GM21576 (cell line): Measurements from ENCODE around the gene CCKAR.
"Not testable (repeated sequence)": the region's sequence is repeated elsewhere in the genome, so short reads cannot be mapped to it uniquely, and the experiment has no call there.

ENCODE experiments used
- ATAC-seq: cut with Tn5 transposase; IDR thresholded peaks from one replicate; pipeline ENCODE4 v1.9.1; 2021; ENCODE audit warnings: mild to moderate bottlenecking, moderate library complexity; ENCODE audit not compliant: unreplicated experiment

CCKAR gene, protein sequence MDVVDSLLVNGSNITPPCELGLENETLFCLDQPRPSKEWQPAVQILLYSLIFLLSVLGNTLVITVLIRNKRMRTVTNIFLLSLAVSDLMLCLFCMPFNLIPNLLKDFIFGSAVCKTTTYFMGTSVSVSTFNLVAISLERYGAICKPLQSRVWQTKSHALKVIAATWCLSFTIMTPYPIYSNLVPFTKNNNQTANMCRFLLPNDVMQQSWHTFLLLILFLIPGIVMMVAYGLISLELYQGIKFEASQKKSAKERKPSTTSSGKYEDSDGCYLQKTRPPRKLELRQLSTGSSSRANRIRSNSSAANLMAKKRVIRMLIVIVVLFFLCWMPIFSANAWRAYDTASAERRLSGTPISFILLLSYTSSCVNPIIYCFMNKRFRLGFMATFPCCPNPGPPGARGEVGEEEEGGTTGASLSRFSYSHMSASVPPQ

DNA sequence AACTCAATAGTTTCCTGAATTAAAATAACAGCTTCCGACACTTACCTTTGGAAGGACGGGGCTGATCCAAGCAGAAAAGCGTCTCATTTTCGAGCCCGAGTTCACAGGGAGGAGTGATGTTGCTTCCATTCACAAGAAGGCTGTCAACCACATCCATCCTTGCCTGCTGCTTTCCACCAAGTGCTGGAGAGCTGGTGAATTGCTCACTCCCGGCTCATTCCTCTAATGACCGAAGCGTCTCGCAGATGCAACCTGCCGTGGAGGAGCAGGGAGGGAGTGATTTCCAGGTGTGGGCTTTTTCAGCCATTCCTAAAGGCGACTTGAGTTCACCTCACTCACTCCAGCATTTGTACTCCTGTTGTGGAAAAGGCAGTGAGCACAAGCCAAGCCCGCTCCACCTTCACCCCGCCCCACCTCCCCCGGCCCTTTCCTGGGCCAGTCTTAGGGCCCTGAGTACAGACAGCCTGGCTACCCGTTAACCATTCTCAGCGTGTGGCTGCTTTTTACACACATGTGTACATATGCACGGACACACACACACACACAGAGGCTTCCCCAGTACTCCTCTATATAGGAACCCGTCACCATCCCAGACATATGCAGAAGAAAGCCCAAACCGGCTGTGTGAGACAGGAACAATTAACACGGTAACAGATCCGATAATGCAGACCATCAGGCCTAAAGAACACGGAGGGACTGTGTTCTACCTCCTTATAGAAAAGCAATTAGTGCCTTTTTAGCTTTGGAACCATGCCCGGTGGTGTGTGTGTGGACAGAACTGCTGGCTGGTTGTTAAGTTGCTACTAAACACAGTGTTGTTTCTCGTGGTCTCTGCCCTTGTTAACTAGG, at the start of gene CCKAR:
Gene CCKAR (minus strand): TSS at position 374 of the 849 bp plus-strand sequence. CDS start 217 bp downstream, at position 157.
- no peak for ATAC-seq

DNA sequence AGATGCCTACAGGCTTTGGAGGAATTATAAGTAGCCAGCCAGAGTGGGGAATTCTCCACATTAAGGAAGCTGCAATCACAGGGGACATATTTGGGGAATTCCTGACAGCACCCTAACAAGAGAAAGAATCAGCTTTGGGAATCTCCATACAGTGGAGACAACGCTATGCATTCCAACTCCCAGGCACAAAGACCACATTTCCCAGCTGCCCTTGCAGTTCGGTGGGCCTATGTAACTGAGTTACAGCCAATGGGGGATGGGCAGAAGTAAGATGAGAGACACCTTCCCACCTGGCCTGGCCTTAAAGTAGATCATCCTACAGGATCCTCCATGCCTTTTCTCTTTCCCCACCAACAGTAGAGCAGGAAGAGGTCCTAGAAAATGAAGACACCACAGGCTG, 43.4 kb upstream of the CCKAR start:
- no peak for ATAC-seq

DNA sequence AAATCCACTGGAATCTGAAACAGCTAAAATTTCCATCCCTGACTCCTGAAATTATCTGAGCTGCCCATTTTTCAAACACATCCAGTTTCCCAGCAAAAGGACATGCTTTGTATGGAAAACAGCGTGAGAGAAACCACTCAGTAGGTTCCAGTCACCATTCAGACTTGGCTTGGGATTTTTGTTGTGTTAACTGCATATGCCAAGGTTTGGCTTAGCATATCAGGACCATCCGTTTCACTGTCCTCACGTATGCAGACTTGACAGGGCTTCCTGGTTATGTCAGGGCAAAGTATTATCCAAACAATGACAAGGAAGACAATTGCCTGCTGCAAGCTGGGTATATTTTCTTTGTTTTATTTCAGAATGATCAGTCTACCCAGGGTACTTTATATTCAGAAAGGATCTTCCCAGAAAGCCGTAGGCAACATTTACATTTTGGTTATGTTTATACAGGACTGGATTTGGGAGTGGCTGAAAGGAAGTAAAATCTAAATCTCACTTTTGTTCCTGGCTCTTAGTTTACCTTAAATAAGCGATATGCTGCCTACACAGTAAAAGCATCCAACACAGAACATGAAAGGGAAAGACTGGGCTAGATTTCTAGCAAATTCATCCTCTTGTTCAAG, 41.3 kb upstream of the CCKAR start:
- ATAC-seq = no peak

DNA sequence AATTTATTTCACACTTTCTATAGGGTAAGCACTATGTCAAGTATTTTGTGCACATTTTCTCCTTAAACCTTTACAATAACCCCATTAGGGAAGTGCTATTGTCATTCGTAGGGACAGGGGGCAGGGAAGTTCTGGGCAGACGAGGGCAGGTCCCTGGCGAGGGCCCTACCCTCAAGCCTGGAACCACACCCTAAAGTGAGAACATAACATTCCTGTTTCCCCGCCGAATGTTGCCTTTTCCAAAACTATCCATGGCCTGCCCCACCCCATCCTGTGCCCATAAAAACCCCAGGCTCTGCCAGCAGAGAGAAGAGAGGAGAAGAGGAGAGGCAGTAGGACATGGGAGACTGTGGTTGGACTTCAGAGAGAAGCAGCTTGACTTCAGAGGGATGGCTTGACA, 39.8 kb upstream of the CCKAR start:
- ATAC-seq = no peak

DNA sequence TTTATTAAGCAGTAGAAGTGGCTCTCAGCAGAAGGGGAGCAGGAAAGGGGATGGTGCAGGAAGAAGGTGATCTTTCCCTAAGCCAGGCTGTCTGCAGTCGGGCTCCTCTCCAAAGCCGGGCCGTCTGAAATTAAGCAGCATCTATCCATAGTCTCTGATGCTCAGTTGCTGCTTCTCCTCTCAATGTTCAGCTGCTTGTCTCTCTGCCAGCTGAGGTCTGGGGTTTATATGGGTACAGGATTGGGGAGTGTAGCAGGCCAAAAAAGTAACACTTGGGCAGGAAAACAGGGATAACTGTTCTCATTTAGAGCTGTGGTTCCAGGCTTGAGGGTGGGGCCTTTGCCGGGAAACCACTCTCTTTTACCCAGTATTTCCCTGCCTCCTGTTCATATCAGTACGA, 39.2 kb upstream of the CCKAR start:
- ATAC-seq = no peak

DNA sequence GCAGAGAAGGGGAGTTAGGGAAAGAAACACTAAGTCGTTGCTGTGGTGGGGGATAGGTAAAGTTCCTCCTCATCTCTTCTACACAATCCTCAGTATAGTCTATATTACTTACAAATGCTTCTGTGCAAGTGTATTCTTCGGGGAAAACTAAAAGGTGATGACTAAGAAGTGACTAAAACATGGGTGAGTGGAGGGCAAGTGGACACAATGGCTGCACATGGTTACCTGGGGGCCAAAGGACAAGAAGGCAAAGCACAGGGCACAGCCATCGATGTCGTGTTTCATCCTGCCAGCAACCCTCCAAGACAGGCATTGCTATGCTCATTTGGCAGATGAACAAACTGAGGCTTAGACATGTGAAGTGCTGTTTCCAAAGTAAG, 35.5 kb upstream of the CCKAR start:
- ATAC-seq = no peak

DNA sequence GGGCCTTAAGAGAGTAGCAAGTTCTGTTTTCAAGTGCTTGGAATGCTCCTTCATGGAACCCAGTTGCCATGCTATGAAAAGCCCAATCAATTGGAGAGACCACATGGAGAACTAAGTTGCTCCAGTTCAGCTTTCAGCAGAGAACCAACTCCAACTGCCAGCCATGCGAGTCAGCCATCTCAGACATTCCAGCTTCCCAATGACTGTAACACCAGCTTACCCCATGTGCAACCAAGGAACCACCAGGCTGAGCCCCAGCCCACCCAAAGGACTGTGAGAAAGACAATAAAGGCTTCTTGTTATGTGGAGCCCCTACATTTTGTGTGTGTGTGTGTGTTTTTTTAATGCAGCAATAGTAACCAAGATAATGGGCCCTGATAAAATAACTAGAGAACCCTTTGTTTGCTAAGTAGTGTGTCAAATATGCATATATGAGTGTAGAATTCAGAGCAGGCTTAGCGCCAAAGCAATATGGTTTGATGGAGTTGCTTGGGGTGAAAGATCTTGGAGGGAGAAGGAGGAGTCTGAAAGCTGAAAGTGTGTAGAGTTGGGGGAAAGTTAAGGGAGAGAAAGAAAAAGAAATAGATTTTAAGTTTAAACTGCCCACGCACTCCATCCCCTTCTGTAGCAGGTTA, 35.0 kb upstream of the CCKAR start:
- no peak for ATAC-seq

DNA sequence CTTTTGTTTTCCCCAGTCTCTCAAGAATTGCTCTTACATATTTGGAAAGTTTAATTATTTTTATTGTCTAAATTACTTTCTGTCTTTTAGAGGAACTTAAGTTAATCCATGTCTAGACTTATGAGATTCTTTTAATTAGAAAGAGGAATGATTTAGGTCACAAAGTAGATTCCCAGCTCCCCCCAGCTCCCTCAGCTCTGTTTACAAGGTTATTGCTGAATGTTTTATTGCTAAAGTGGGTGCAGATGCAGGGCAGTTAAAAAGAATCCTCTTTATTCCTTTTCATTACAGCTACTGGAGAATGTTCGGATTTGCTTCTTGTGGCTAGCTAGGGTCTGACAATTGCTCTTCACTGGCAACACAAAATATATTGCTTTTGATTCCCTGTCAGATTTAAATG, 33.7 kb upstream of the CCKAR start:
- ATAC-seq = no peak

DNA sequence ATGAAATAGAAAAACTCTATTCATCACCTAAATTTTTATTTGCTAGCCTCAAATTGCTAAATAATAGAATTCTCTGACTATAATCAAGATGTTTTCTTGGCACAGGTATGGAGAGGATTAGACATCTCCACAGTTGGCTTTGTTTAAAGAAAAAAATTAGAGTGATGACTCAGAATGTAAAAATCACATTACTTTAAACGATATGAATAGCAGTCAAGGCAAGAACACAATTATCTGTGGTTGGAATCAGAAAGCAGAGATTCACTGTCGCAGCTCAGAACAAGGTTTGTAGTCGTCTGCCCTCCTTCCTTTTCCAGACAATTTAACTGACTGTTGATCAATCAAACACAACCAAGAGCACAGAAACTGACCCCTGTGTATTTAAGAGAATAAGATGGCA, 32.2 kb upstream of the CCKAR start:
- no peak for ATAC-seq

DNA sequence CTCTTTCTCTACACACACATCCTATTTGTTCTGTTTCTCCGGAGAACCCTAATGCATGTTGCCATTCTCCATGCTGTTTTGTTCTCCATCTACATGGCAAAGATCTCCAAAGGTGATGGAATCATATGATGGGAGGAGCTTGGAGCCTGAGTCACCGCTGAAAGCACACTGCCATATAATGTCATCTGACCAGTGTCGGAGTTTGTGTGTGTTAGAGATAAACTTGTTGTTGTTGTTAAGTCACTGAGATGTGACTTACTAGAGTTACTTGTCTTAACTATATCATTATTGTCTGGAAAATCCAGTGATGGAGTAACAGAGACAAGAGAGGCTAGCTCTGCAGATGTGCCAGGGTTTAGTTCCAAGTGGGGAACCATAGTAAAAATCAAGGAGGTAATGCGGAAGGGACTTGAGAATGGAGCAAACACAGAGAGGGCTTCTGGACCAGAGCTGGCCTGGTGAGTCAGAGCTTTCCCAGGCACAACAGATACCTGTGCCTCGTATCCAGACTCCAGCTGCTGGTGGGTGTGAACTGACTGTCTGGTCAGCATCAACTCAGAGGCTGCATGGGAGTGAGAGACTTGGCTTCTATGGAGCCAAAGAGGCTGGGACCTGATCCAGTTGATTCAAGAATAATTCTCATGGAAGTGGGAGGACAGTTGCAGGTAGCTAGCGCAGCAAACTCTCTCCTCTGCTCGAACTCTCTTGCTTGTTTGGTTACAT, 30.6 kb upstream of the CCKAR start:
- ATAC-seq = no peak

DNA sequence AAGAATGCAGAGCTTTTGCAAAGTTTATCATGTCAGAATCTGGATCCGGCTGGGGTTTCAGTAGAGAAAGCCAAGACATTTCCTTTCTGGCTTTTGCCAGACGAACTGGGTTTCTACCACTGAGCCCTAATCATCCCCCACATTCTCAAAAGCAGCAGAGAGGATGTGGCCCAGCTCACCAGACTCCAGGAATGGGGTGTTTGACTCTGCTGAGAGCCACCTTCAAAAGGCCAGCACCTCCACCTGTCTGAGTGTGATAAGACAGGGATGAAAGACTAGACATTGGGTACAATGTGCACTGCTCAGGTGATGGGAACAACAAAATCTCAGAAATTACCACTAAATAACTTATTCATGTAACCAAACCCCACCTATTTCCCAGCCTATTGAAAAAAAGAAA, 25.7 kb upstream of the CCKAR start:
- no peak for ATAC-seq

DNA sequence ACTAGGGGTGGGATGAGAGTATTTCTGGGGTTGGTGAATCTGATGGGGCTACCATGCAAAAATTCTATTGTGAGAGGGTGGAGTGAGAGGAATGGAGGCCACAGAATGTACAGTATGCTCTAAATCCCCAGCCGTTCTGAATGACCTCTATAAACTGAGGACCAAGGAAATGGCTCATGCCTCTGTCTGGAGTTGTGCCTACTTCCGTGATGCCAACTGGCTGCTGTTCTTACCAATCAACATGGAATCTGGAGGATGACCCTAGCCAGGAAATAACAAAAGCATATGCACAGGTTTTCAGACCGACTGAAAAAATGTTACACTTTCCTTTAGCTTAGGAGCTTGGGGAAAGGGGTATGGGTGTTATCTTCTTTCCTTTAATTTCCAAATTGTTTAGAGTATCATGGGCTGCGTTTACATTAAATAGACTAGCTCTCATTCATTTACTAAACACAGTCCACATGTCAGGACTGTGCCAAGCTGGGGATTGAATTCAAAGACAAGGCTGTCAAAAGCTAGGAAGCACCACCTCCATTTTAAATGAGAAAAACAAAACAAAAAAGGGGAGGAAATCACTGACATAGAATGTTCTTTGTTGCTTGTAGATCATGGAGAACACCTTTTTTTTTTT, 20.2 kb upstream of the CCKAR start:
- ATAC-seq = no peak

DNA sequence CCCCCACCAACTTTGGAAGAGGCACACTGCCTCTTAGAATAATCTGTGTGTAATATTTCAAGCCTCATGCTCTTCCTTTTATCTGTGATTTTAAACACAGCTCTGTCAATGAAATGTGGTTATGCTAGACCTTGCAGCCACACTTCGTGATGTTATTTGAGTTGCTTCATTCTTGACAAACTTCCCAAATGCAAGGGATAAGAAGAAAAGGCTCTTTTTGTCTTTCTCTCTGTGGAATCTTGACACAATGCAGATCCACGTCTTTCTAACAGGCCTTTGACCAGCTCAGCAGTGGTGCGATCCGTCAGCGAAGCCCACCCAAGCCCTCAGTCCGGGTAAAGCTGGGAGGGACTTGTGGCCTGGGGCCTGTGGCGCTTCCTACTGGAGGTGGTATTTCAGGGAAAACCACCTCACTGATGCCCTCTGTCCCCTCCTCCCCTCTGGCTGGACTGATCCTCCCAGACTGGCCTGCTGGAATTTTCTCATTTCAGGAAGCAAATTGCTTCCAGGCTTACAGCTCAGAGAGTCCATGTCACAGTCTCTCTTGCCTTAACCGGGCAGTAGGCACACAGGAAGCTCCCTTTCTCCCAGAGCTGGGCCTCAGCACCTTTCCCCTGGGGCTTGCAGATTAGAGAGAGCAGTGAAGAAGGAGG, 19.5 kb upstream of the CCKAR start:
- no peak for ATAC-seq

DNA sequence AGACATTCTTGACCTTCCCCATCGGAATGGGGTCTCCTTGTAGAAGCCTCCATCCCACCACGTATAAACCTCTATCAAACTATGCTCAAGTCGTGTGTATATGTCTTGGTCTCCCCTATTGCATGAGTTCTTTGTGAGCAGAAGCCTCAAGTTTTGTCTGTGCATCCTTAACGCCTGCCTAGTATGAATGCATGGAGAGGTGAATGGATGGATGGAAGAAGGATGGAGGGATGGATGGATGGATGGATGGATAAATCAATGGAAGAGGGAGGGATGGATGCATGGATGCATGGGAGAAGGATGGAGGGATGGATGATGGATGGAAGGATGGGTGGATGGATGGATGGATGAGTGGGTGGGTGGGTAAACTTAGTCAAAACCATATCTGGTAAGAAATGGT, 17.0 kb upstream of the CCKAR start:
- no peak for ATAC-seq

DNA sequence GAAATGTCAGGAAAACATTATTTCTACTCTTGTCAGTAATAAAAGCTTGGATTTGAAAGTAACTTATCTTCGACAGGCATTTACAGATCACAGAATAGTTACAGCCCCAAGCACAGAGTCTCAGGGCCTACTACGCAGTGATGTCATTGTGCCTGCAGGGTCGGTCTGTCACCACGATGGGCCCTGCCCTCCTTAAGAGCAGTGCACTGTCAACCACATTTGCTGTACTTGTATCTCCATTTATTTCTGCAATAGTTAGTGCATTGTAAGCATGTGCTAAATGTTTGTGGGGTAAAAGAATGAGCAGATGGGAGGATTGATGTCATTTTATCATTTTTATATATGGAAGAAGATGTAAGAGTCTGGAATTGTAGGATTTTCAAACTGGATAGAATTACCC, 13.6 kb upstream of the CCKAR start:
- ATAC-seq = no peak

DNA sequence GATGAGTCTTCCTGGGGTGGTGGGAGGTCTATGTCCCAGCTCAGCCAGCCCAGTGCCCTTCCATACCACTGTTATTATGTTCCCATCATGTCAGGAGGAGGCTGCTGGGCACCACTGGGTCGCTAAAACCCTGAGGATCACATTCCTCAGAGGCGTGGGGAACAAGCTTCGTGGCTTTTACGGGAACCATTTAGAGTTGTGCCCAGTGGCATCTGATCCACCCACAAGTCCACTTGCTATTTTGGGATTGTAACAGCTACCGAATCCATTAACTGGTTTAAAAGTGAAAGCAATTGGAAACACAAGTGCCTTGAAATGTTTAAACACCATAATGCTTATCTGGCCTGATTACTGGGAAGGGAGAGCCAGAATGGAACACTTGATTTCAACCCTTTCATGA, 13.1 kb upstream of the CCKAR start:
- ATAC-seq = no peak

DNA sequence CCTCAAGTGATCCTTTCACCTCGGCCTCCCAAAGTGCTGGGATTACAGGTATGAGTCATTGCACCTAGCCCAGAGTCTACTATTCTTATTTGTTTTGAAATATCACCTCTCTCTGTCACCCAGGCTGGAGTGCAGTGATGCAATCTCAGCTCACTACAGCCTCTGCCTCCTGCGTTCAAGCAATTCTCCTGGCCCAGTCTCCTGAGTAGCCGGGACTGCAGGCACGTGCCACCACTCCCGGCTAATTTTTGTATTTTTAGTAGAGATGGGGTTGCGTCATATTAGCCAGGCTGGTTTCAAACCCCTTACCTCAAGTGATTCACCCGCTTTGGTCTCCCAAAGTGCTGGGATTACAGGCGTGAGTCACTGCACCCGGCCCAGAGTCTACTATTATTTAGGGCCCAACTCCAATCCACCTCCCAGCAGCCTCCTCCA, 10.3 kb upstream of the CCKAR start:
- ATAC-seq = not testable (repeated sequence)

DNA sequence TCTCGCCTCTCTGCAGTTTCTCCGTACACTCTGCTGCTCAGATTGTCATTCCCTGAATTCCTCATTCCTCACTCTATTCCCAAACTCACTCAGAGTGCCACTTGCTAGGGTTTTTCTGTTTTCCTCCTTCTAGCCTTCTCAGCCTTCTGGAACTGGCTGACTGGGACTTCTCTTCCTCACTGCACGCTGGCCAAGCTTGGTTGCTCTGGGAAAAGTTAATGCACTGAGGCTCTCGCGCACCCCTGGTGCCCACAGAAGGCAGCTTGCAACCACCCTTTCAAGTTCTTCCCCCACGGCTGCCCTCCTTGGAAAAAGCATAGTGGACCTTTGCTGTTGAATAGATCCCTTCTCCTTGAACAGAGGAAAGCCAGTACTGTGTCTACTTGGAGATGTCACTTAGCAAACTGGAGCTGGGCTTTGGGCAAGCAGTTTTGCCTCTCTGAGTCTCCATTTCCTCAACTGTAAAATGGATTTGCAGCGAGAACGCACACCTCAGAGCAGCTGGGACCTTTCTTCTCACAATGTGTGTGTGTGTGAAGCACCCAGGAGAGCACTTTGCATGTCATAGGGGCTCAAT, 6.0 kb upstream of the CCKAR start:
- ATAC-seq = no peak

DNA sequence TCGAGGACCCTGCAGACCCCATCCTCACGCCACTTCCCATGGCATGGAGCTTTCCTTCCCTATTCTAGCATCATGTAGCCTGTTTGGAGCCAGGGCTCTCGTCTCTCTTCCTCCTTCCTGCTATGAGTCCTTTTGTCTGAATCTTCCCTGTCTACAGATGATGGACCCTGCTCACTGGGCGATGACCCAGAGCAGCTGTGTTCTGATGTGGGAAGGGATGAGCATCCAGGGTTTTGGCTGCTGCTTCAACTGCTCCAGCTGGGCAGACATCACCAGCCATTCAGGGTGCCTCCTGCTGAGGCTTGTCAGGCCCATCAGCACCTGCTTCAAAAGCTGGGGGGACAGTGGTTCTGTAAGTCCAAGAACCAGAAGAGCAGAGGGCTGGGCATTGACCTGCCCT, 3.2 kb upstream of the CCKAR start:
- ATAC-seq = no peak
